GM12865 (cell line): ENCODE results near the gene ANO6.
A peak's percentile ranks its signal among the peaks of the same experiment; 100 is the strongest.

Source experiments
- DNase-seq: peaks from one replicate; pipeline ENCODE4 v3.0.0; 2010; ENCODE audit warnings: low read depth
- H3K4me3 ChIP-seq: 2 replicates; pipeline ENCODE4 v1.5.1; 2011; ENCODE audit warnings: mild to moderate bottlenecking, low read depth, low read length, control low read depth
- CTCF ChIP-seq: IDR thresholded peaks from 2 replicates; pipeline ENCODE4 v1.5.1; 2011; ENCODE audit warnings: low read length, control low read depth, low read depth, inconsistent platforms; ENCODE audit not compliant: insufficient read depth; ENCODE audit errors: missing control alignments

The ANO6 gene

GRCh38 chr12:45350861-45351260 lies 135.0 kb downstream of the ANO6 start:
- H3K4me3 ChIP-seq = no peak overlapping the region
- no peak for DNase-seq
- TF ChIP-seq CTCF = no peak

GRCh38 chr12:45351921-45352670 lies 136.2 kb downstream of the ANO6 start:
- no peak overlapping the region for H3K4me3 ChIP-seq
- no peak for DNase-seq
- TF ChIP-seq CTCF = no peak

GRCh38 chr12:45353944-45354343 lies 138.0 kb downstream of the ANO6 start:
- no peak for DNase-seq
- no peak for TF ChIP-seq CTCF
- no peak overlapping the region for H3K4me3 ChIP-seq

- H3K4me3 ChIP-seq = no peak overlapping the region
- no peak for TF ChIP-seq CTCF
- DNase-seq = peak; percentile 26
Measured at GRCh38 chr12:45354399-45354798, 138.5 kb downstream of the ANO6 start.

- no peak for DNase-seq
- H3K4me3 ChIP-seq = no peak overlapping the region
- TF ChIP-seq CTCF = no peak
Measured at GRCh38 chr12:45355730-45356129, 139.8 kb downstream of the ANO6 start.

- TF ChIP-seq CTCF = no peak
- DNase-seq = no peak
- H3K4me3 ChIP-seq = no peak overlapping the region
Measured at GRCh38 chr12:45356822-45357538, 141.1 kb downstream of the ANO6 start.
